Measurements from ENCODE around the gene TECTA. TPM values are rescaled to one million over a fixed set of nuclear protein-coding genes. Genes with fewer than 3 reads are reported as not detected.

The TECTA gene
- polyA plus RNA-seq, 1 donor from 2014 or later: 3.3 TPM

DNA sequence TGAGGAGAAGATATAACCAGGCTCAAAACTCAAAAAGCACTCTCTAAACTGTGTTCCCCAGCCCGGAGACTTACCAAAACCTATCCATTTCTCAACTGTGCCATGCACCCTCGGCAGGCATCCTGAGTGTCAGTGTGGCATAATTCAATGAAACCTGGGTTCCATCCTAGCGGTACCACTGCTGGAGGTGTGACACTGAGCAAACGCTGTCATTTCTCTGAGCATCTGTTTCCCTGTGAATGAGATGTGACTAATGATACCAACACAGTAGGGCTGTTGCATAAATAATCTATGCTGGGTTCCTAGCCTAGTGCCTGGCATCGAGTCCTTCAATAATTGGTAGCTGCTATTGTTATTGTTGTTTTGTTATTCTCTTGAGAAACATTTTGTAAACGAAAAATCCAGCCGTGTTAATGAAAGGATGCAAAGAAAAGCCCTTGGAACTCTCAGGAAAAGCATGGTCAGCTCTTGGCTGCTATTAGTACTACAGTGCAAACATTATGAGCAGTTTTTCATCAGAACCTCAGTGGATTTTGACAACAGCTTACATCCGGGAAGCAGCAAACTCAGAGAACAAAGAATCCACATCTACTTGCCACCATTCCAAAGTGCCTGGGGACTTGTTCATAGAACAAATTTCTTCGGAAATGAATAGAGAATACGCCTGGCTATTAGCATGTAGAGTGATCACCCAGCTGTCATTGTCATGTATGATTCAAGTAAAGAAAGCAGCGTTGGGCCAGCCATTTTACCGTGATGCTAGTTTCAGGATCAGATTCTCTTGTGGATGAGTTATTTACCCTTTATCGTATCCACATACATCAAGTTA lies 53.7 kb downstream of the TECTA start:
- H3K4me2 ChIP-seq (ENCODE audit: low read length): no peak overlapping the region
- no peaks in the 10 kb centered on the region for H4K20me1 ChIP-seq (ENCODE audit: insufficient read depth)
- no peak overlapping the region for H3K27ac ChIP-seq (ENCODE audit: low read length)
- H3F3A ChIP-seq (ENCODE audit: insufficient read depth, low read length, poor library complexity, severe bottlenecking): no peaks in the 10 kb centered on the region
- no peaks in the 10 kb centered on the region for H3K27me3 ChIP-seq (ENCODE audit: insufficient read depth, low read depth, low read length)
- H3K9me3 ChIP-seq (ENCODE audit: low read length): no peaks in the 10 kb centered on the region
- no peaks in the 10 kb centered on the region for H3K9me2 ChIP-seq (ENCODE audit: insufficient read depth, low read length)
- H3K4me3 ChIP-seq (ENCODE audit: low read length): no peak overlapping the region
- no peaks in the 10 kb centered on the region for H3K79me2 ChIP-seq (replicated peaks; ENCODE audit: insufficient read depth, low read length)
- TF ChIP-seq RAD21 (conservative IDR thresholded peaks at IDR 0.05): no peak
- TF ChIP-seq, protein P1, sequence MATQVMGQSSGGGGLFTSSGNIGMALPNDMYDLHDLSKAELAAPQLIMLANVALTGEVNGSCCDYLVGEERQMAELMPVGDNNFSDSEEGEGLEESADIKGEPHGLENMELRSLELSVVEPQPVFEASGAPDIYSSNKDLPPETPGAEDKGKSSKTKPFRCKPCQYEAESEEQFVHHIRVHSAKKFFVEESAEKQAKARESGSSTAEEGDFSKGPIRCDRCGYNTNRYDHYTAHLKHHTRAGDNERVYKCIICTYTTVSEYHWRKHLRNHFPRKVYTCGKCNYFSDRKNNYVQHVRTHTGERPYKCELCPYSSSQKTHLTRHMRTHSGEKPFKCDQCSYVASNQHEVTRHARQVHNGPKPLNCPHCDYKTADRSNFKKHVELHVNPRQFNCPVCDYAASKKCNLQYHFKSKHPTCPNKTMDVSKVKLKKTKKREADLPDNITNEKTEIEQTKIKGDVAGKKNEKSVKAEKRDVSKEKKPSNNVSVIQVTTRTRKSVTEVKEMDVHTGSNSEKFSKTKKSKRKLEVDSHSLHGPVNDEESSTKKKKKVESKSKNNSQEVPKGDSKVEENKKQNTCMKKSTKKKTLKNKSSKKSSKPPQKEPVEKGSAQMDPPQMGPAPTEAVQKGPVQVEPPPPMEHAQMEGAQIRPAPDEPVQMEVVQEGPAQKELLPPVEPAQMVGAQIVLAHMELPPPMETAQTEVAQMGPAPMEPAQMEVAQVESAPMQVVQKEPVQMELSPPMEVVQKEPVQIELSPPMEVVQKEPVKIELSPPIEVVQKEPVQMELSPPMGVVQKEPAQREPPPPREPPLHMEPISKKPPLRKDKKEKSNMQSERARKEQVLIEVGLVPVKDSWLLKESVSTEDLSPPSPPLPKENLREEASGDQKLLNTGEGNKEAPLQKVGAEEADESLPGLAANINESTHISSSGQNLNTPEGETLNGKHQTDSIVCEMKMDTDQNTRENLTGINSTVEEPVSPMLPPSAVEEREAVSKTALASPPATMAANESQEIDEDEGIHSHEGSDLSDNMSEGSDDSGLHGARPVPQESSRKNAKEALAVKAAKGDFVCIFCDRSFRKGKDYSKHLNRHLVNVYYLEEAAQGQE (IDR thresholded peaks at IDR 0.05; ENCODE audit: borderline replicate concordance): no peak
- TF ChIP-seq, protein P2, sequence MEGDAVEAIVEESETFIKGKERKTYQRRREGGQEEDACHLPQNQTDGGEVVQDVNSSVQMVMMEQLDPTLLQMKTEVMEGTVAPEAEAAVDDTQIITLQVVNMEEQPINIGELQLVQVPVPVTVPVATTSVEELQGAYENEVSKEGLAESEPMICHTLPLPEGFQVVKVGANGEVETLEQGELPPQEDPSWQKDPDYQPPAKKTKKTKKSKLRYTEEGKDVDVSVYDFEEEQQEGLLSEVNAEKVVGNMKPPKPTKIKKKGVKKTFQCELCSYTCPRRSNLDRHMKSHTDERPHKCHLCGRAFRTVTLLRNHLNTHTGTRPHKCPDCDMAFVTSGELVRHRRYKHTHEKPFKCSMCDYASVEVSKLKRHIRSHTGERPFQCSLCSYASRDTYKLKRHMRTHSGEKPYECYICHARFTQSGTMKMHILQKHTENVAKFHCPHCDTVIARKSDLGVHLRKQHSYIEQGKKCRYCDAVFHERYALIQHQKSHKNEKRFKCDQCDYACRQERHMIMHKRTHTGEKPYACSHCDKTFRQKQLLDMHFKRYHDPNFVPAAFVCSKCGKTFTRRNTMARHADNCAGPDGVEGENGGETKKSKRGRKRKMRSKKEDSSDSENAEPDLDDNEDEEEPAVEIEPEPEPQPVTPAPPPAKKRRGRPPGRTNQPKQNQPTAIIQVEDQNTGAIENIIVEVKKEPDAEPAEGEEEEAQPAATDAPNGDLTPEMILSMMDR (IDR thresholded peaks at IDR 0.05; ENCODE audit: poor library complexity, severe bottlenecking): no peak
- no peak for TF ChIP-seq MXI1 (conservative IDR thresholded peaks at IDR 0.05; ENCODE audit: poor library complexity, severe bottlenecking)
- TF ChIP-seq EZH2 (IDR thresholded peaks at IDR 0.05; ENCODE audit: borderline replicate concordance, insufficient read depth, low read length, poor library complexity, severe bottlenecking): no peak
- TF ChIP-seq EP300 (conservative IDR thresholded peaks at IDR 0.05; ENCODE audit: poor library complexity, severe bottlenecking): no peak
- TF ChIP-seq POLR2AphosphoS5 (IDR thresholded peaks at IDR 0.05): no peak
- H3K9ac ChIP-seq (ENCODE audit: low read length): no peak overlapping the region
- no peak overlapping the region for H2AFZ ChIP-seq (ENCODE audit: low read depth, low read length)
- peaks cover 6% of the 10 kb centered on the region for H3K36me3 ChIP-seq (ENCODE audit: insufficient read depth, low read length)

DNA sequence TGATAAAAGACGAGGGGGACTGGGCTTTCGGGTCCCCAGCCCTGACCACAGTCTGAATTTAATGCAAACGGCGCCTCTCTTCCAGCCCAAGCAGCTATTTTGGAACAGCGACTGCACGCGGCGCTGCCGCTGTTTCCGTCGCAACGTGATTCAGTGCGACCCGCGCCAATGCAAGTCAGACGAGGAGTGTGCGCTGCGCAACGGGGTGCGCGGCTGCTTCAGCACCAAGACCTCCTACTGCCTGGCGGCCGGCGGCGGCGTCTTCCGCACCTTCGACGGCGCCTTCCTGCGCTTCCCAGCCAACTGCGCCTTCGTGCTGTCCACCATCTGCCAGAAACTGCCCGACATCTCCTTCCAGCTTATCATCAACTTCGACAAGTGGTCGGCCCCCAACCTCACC lies 56.7 kb downstream of the TECTA start:
- H3K79me2 ChIP-seq (replicated peaks; ENCODE audit: insufficient read depth, low read length): no peaks in the 10 kb centered on the region
- no peaks in the 10 kb centered on the region for H3K9me2 ChIP-seq (ENCODE audit: insufficient read depth, low read length)
- H4K20me1 ChIP-seq (ENCODE audit: insufficient read depth): no peaks in the 10 kb centered on the region
- no peaks in the 10 kb centered on the region for H3F3A ChIP-seq (ENCODE audit: insufficient read depth, low read length, poor library complexity, severe bottlenecking)
- H3K4me3 ChIP-seq (ENCODE audit: low read length): no peak overlapping the region
- TF ChIP-seq SMC3 (conservative IDR thresholded peaks at IDR 0.05; ENCODE audit: poor library complexity) (no peak), EZH2 (IDR thresholded peaks at IDR 0.05; ENCODE audit: borderline replicate concordance, insufficient read depth, low read length, poor library complexity, severe bottlenecking) (no peak), RAD21 (conservative IDR thresholded peaks at IDR 0.05) (no peak), MXI1 (conservative IDR thresholded peaks at IDR 0.05; ENCODE audit: poor library complexity, severe bottlenecking) (no peak), POLR2AphosphoS5 (IDR thresholded peaks at IDR 0.05) (no peak), EP300 (conservative IDR thresholded peaks at IDR 0.05; ENCODE audit: poor library complexity, severe bottlenecking) (no peak), TAF1 (IDR thresholded peaks at IDR 0.05; ENCODE audit: low read depth) (no peak)
- TF ChIP-seq, protein P2 (IDR thresholded peaks at IDR 0.05; ENCODE audit: poor library complexity, severe bottlenecking): no peak
- TF ChIP-seq, protein P1 (IDR thresholded peaks at IDR 0.05; ENCODE audit: borderline replicate concordance): no peak
- H3K4me2 ChIP-seq (ENCODE audit: low read length): no peak overlapping the region
- H2AFZ ChIP-seq (ENCODE audit: low read depth, low read length): no peak overlapping the region
- no peak overlapping the region for H3K9ac ChIP-seq (ENCODE audit: low read length)
- H3K36me3 ChIP-seq (ENCODE audit: insufficient read depth, low read length): peaks cover 6% of the 10 kb centered on the region
- H3K27me3 ChIP-seq (ENCODE audit: insufficient read depth, low read depth, low read length): no peaks in the 10 kb centered on the region
- no peaks in the 10 kb centered on the region for H3K9me3 ChIP-seq (ENCODE audit: low read length)
- H3K27ac ChIP-seq (ENCODE audit: low read length): no peak overlapping the region
